ENCODE measurements around the gene DGUOK.

Gene DGUOK

DNA sequence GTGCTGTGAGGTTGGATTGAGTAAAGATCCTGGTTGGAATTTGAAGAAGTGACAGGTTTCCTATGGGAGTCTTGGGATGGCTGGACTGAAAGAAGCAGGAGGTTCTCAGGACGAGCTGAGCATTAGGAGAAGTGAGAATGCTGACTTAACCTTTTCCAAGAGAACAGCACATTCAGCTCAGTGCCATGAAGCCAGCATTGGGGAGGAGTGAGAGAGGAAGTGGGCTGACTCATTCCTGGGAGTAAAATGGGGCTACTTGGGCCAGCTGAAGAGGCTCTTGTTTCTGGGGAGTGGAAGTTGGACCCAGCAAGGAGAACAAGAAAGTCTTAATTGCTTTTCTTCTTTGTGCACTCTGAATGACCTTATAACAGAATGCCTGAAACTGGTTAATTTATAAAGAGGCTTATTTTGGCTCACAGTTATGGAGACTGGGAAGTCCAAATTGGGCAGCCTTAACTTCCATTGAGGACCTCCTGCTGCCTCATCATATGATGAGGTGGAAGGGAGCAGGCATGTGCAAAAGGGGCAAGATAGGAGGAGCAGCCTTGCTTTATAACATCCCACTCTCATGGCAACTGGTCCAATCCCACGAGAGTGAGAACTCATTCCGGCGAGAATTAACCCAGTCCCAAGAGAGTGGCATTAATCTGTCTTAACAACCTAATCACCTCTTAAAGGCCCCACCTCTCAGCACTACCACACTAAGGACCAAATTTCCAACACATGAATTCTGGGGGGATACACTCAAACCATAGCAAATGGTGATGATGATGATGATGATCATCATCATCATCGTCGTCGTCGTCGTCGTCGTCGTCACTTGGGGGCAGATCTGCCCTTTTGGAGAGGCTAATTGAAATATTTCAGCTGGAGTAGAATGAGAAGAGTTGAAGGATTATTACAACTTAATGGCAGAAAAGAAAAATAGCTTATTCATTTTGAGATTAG is 26.1 kb downstream of the DGUOK start:
- no peak for FAIRE-seq

GRCh38 chr2:73956218-73956865 is 29.7 kb downstream of the DGUOK start:
- no peak for FAIRE-seq

DNA sequence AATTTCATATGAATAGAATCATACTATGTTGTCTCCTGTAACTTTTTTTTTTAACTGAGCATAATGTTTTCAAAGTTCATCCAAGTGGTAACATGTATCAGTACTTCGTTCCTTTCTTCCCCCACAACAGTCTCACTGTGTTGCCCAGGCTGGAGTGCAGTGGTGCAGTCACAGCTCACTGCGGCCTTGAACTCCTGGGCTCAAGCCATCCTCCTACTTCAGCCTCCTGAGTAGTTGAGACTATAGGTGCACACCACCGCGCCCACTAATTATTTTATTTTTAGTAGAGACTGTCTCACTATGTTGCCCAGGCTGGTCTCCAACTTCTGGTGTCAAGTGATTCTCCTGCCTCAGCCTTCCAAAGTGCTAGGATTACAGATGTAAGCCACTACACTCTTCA is 34.6 kb downstream of the DGUOK start:
- FAIRE-seq: no peak

- no peak for FAIRE-seq
Observed at GRCh38 chr2:73961823-73962615, 35.3 kb downstream of the DGUOK start.

DNA sequence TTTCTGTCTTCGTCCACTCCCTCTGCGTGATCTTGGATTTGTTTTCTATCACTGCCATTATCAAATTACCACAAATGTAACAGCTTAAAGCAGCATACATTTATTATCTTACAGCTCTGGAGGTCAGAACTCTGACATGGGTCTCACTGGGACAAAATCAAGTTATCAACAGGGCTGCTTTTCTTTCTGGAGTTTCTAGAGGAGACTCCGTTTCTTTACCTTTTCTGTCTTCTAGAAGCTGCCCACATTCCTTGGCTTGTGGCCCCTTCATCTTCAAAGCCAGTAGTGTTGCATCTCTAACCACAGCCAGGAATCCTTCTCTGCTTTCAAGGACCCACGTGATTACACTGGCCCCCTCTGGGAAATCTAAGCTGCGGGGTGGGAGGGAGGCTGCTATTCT is 36.1 kb downstream of the DGUOK start:
- no peak for FAIRE-seq

GRCh38 chr2:73963385-73964120 is 36.9 kb downstream of the DGUOK start:
- no peak for FAIRE-seq

- no peak for FAIRE-seq
Observed at GRCh38 chr2:73964223-73964622, 37.5 kb downstream of the DGUOK start.

DNA sequence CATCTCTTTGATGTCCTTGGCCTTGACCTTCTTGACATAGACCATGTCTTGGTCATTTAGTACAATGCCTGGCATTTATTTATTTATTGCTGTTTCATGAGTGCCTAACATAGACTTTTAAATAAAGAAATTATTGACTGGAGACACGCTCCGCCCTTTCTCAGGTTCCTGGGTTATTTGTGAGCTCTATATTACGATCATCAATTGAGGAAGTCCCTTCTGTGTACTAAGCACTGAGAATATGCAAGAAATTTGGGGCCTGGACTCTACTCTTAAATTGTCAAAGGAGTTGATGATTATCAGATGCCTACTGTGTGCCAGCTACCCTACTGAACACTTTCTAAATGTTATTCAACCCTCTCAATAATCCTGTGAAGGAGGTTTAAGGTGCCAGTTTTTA is 38.4 kb downstream of the DGUOK start:
- no peak for FAIRE-seq

DNA sequence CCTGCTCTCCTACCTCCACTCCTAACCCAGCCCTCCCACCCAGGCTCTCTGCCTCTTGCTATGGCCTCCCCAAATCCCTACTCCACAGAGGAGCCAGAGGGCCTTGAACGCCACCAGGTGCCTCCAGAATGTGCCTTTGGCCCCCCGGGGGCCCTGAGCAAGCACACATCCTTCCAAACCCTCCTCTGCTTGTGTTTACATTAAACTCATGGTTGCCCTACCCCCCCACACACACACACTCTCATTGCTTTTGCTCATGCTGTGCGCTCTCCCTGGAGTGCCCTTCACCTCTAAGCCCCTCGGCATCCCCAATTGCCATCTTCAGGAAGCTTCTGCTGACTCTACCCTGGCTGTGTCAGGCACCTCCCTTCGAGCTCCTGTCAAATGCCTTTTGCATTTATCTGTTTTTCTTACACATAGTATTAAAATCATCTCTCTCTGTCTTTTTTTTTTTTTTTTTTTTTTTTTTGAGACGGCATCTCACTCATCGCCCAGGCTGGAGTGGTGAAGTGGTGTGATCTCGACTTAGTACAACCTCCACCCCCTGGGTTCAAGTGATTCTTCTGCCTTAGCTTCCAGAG is 41.8 kb downstream of the DGUOK start:
- no peak for FAIRE-seq

DNA sequence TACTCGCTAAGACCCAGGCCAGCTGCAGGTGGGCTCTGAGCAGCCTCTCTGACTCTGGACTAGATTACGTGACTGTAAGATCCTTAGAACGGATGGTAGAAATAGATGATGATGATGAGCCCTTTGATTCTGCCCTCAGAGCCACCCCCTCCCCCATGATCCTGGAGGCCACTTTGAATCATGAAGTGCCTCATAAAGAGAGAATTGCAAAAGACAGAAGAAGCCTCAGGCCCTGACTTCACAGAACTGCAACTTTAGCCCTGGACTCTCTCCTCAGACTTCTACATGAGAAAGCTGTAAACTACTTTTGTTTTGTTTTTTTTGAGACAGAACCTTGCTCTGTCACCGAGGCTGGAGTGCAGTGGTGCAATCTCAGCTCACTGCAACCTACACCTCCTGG is 42.7 kb downstream of the DGUOK start:
- no peak for FAIRE-seq

- no peak for FAIRE-seq
Observed at GRCh38 chr2:73970141-73970803, 43.6 kb downstream of the DGUOK start.

DNA sequence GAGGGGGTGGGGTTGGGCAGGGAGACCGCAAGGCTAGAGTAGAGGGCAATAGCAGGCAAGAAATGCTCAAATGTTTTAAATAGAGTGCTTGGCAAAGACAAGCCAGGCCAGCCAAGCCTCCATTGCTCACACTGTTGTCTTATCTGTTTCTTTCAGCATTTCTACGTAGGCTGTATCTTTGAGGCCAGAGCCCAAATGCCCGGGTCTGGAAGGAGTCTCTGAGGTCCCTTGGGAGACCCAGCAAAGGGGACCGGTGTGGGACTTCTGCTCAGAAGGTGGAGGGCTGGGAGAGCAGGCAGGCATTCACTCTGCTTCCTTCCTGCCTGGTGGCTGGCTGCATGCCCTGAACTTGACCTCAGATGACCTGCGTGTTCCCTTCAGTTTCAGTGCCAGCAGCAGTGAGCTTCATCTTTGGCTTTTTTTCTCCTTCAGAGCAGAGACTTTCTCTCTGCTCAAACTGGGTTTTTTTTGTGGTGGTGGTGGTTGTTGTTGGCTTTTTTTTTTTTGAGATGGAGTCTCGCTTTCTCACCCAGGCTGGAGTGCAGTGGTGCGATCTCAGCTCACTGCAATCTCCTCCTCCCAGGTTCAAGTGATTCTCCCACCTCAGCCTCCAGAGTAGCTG is 44.3 kb downstream of the DGUOK start:
- no peak for FAIRE-seq

DNA sequence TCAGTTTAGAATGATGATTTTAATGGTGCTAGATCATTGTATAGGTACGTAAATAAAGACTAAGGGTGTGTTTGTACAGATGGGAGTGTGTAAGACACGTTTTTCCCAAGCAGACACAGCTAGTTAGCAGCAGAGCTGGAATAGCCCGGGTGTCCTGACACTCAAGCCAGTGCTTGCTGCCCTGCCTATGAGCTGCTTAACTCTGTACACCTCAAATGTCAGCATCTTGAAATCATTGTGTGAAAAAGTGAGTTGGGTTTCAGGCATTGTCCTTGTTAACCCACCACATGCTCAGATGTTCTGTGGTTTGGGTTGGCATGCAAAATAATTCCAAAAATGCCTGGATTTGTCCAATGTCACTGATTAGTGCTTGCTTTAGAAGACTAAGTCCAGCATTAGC is 45.0 kb downstream of the DGUOK start:
- FAIRE-seq: no peak

GRCh38 chr2:73972846-73973245 is 46.2 kb downstream of the DGUOK start:
- no peak for FAIRE-seq

DNA sequence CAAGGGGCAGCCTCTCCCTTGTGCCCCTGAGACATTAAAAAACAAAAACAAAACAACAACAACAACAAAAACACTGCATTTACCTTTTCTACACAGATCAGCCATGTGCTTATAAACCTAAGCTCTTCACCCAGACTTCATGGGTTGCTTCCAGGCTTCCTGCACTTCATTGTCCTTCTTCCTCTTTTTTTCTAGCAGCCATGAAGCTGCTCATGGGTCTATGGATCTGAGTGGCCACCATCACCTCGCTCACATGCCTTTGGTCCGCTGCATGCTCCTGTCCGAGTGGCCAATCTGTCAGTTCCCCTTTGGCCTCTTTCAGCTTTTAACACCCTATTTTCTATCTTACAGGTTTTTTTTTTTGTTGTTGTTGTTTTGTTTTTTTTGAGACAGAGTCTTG is 49.1 kb downstream of the DGUOK start:
- FAIRE-seq: no peak

DNA sequence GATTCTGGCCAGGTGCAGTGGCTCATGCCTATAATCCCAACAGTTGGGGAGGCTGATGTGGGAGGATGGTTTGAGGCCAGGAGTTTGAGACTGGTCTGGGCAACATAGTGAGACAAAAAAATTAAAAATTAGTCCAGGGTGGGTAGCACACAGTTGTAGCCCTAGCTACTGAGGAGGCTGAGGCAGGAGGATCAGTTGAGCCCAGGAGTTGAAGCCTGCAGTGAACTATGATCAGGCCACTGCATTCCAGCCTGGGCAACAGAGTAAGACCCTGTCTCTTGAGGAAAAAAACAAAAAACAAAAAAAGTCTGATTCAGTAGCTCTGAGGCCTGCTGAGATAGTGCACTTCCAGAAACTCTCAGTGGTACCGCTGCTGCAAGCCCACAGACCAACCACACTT is 50.1 kb downstream of the DGUOK start:
- FAIRE-seq: no peak

- no peak for FAIRE-seq
Observed at GRCh38 chr2:73977466-73977865, 50.8 kb downstream of the DGUOK start.

- no peak for FAIRE-seq
Observed at GRCh38 chr2:73979021-73979420, 52.3 kb downstream of the DGUOK start.

DNA sequence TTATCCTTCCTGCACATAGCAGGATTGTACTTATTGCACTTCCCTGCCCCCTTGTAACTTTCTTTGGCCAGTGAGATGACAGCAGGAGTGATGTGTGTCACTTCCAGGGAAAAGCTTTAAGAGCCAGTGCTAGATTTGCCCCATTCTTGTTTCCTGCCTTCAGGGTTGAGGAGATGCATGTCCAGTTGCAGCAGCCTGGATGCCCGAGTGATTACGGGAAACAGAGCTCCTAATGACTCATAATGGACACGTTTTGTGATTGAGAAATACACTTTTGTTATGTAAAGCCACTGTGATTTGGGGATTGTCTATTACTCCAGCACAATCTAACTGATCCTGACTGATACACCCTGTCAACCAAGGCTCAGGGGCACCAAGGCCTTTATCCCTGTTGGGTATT is 53.0 kb downstream of the DGUOK start:
- FAIRE-seq: no peak

- no peak for FAIRE-seq
Observed at GRCh38 chr2:73980566-73980965, 53.9 kb downstream of the DGUOK start.
